AG09309 (cell line): ENCODE results near the gene PRKAR1B.
"Not testable (repeated sequence)": the region's sequence is repeated elsewhere in the genome, so short reads cannot be mapped to it uniquely, and the experiment has no call there.

Experiments used
- DNase-seq: peaks from one replicate; pipeline ENCODE4 v3.0.0-alpha.2; 2010; ENCODE audit warnings: low read depth
- H3K4me3 ChIP-seq: 2 replicates; pipeline ENCODE4 v1.5.1; 2011; ENCODE audit warnings: mild to moderate bottlenecking, low read depth, low read length, moderate library complexity; ENCODE audit not compliant: control insufficient read depth
- CTCF ChIP-seq: IDR thresholded peaks from 2 replicates; pipeline ENCODE4 v1.5.1; 2011; ENCODE audit warnings: mild to moderate bottlenecking, low read depth, low read length, inconsistent platforms; ENCODE audit not compliant: insufficient read depth, control insufficient read depth; ENCODE audit errors: missing control alignments

The PRKAR1B gene

GRCh38 chr7:556837-557557 is 170.1 kb downstream of the PRKAR1B start:
- TF ChIP-seq CTCF: no peak
- no peak for DNase-seq

GRCh38 chr7:556291-556826 is 170.7 kb downstream of the PRKAR1B start:
- TF ChIP-seq CTCF: no peak
- no peak for DNase-seq
- H3K4me3 ChIP-seq: no peak overlapping the region

More at GRCh38 chr7:556837-557557, 170.1 kb downstream of the PRKAR1B start:
- H3K4me3 ChIP-seq: no peak overlapping the region

- no peak for DNase-seq
- TF ChIP-seq CTCF: no peak
- H3K4me3 ChIP-seq: no peak overlapping the region
Observed at GRCh38 chr7:555551-556160, 171.4 kb downstream of the PRKAR1B start.

- no peak overlapping the region for H3K4me3 ChIP-seq
- no peak for DNase-seq
- TF ChIP-seq CTCF: no peak
Observed at GRCh38 chr7:553636-554111, 173.4 kb downstream of the PRKAR1B start.

- no peak for TF ChIP-seq CTCF
- DNase-seq: no peak
- H3K4me3 ChIP-seq: no peak overlapping the region
Observed at GRCh38 chr7:552868-553635, 174.0 kb downstream of the PRKAR1B start.

GRCh38 chr7:552151-552867 is 174.8 kb downstream of the PRKAR1B start:
- H3K4me3 ChIP-seq, DNase-seq: not testable (repeated sequence)

- DNase-seq: not testable (repeated sequence)
Observed at GRCh38 chr7:551615-551970, 175.5 kb downstream of the PRKAR1B start.

More at GRCh38 chr7:551615-551970, 175.5 kb downstream of the PRKAR1B start:
- not testable (repeated sequence) for H3K4me3 ChIP-seq
